ENCODE data around the gene SHROOM3. TPM values are rescaled to one million over a fixed set of nuclear protein-coding genes. Genes with fewer than 3 reads are reported as not detected.

SHROOM3 gene
- total and polyA plus RNA-seq, 10 donors = 0.37 to 23.9 (median 8.3) TPM

DNA sequence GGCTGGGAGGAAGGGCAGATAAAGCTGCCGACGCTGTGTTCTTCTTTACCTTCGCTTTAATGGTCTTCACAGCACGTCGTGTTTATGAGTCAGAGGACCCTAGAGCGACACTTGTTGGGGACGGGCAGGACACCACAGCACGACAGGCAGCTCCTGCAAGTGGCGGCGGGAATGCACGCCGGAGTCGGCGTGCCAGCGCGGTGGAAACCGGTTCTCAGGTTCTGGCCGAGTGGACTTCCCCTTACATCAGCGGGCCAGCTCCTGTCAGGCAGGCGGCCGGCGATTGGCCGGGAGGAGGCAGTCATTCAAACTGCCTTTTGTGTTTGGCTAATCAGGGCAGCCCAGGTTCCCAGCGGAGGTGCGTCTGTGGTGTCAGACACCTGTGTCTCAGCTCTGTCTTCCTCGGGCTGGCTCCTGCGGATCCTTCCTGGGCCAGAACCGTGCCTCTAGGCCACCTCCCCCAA is 150.9 kb downstream of the SHROOM3 start:
- H3K4me1 ChIP-seq = peaks cover 0 to 14% (median 8%) of the 10 kb centered on the region in 6 donors
- no peaks in the 10 kb centered on the region for H3K36me3 ChIP-seq
- peak overlapping the region in 4 of 8 donors; percentile 7 to 53 (median 21) for H3K4me3 ChIP-seq
- no peaks in the 10 kb centered on the region for H3K9me3 ChIP-seq
- peak overlapping the region in 6 of 8 donors; percentile 8 to 64 (median 30) for H3K27ac ChIP-seq
- WGBS, 5 donors = 5 to 19% (median 12%) methylated on average over 17 to 28 of the region's 28 CpGs
- intact Hi-C loops (cut with DNase I; ENCODE audit: low total_unique reads) = no loop called here
- DNase-seq = peak; percentile 81
- peaks cover 0 to 67% (median 8%) of the 10 kb centered on the region in 7 donors for H3K27me3 ChIP-seq (replicated peaks in 1 of 7)
- TF ChIP-seq POLR2A (IDR thresholded peaks at IDR 0.05) = no peak
- TF ChIP-seq POLR2AphosphoS5 (IDR thresholded peaks at IDR 0.05) = peak in 2 of 3 donors; percentile 28 to 46

- TF ChIP-seq POLR2A (IDR thresholded peaks at IDR 0.05) = no peak
- no peak for TF ChIP-seq POLR2AphosphoS5 (IDR thresholded peaks at IDR 0.05)
- TF ChIP-seq CTCF (IDR thresholded peaks at IDR 0.05 in 8 of 11, conservative IDR thresholded peaks at IDR 0.05 in 3 of 11) = no peak
- Histone ChIP-seq H3K9me3 (no peaks in the 10 kb centered on the region), H3K4me1 (peaks cover 0 to 14% (median 8%) of the 10 kb centered on the region in 6 donors), H3K36me3 (no peaks in the 10 kb centered on the region), H3K27me3 (replicated peaks in 1 of 7) (peaks cover 0 to 58% (median 8%) of the 10 kb centered on the region in 7 donors), H3K27ac (peak overlapping the region in 4 of 8 donors; percentile 8 to 57 (median 32)), H3K4me3 (no peak overlapping the region)
- intact Hi-C loops (cut with DNase I; ENCODE audit: low total_unique reads) = no loop called here
- DNase-seq = no peak
- 73 to 89% (median 86%) methylated on average over 2 of the region's 2 CpGs for WGBS, 5 donors
Observed at GRCh38 chr4:76588274-76588673, 153.2 kb downstream of the SHROOM3 start.

DNA sequence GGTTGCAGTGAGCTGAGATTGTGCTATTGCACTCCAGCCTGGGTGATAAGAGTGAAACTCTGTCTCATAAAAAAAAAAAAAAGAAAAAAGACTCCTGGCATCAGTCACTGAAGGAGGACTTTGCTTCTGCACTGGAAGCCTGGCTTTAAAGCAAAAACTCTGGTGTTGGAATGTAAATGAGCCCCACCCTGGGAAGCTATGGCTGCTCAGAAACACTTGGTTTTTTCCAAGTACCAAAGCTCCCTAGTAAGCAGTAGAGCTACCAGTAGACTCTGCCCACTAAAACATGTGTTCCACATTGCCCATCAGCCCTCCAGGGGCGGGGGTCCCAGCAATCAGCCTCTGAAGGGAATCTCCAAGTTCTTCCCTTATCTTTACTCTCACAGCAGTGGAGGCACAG is 154.4 kb downstream of the SHROOM3 start:
- DNase-seq = no peak
- peak overlapping the region in 5 of 8 donors; percentile 22 to 67 (median 54) for H3K27ac ChIP-seq
- intact Hi-C loops (cut with DNase I; ENCODE audit: low total_unique reads) = no loop called here

GRCh38 chr4:76589872-76590797 is 155.1 kb downstream of the SHROOM3 start:
- H3K4me3 ChIP-seq = no peak overlapping the region
- no peak for DNase-seq
- intact Hi-C loops (cut with DNase I; ENCODE audit: low total_unique reads) = no loop called here

More for the DNA sequence above, 154.4 kb downstream of the SHROOM3 start:
- Histone ChIP-seq H3K4me1 (peaks cover 0 to 14% (median 8%) of the 10 kb centered on the region in 6 donors), H3K9me3 (no peaks in the 10 kb centered on the region), H3K36me3 (no peaks in the 10 kb centered on the region), H3K27me3 (replicated peaks in 1 of 7) (peaks cover 0 to 48% (median 8%) of the 10 kb centered on the region in 7 donors), H3K4me3 (no peak overlapping the region)
- 33 to 38% (median 38%) methylated on average over 1 of the region's 1 CpG for WGBS, 5 donors
- TF ChIP-seq POLR2A (IDR thresholded peaks at IDR 0.05) (no peak), CTCF (IDR thresholded peaks at IDR 0.05 in 8 of 11, conservative IDR thresholded peaks at IDR 0.05 in 3 of 11) (no peak)

More at GRCh38 chr4:76589872-76590797, 155.1 kb downstream of the SHROOM3 start:
- peak overlapping the region in 7 of 8 donors; percentile 22 to 67 (median 44) for H3K27ac ChIP-seq
- peaks cover 0 to 41% (median 8%) of the 10 kb centered on the region in 7 donors for H3K27me3 ChIP-seq (replicated peaks in 1 of 7)
- H3K4me1 ChIP-seq = peaks cover 0 to 14% (median 8%) of the 10 kb centered on the region in 6 donors
- H3K36me3 ChIP-seq = no peaks in the 10 kb centered on the region
- no peaks in the 10 kb centered on the region for H3K9me3 ChIP-seq
- WGBS, 5 donors = 63 to 83% (median 76%) methylated on average over 10 of the region's 10 CpGs
- no peak for TF ChIP-seq POLR2AphosphoS5 (IDR thresholded peaks at IDR 0.05)
- no peak for TF ChIP-seq CTCF (IDR thresholded peaks at IDR 0.05 in 8 of 11, conservative IDR thresholded peaks at IDR 0.05 in 3 of 11)
- TF ChIP-seq POLR2A (IDR thresholded peaks at IDR 0.05) = no peak
